ENCODE data around the gene SHB.

SHB gene

GRCh38 chr9:37928552-37929430, 140.2 kb downstream of the SHB start:
- no peak overlapping the region for H3K23ac ChIP-seq (ENCODE audit: low read depth, low read length, poor library complexity)
- no peaks in the 10 kb centered on the region for H3K36me3 ChIP-seq (replicated peaks in 1 of 2; ENCODE audit: control insufficient read depth in 2 of 2, insufficient read depth in 2 of 2, low read length in 2 of 2)
- DNase-seq (ENCODE audit: low spot score), result no peak
- no peak overlapping the region for H4K8ac ChIP-seq (ENCODE audit: low read depth, low read length)
- H2AFZ ChIP-seq (ENCODE audit: low read length), result no peak overlapping the region
- H2BK5ac ChIP-seq (ENCODE audit: low read length), result no peak overlapping the region
- H4K91ac ChIP-seq (ENCODE audit: low read depth, low read length, poor library complexity), result peak overlapping the region; percentile 60
- H3K4me3 ChIP-seq (ENCODE audit: low read length in 2 of 2), result no peak overlapping the region
- peaks cover 4% of the 10 kb centered on the region in 2 donors for H3K4me1 ChIP-seq (ENCODE audit: control insufficient read depth in 2 of 2, insufficient read depth in 1 of 2, low read depth in 1 of 2, low read length in 2 of 2)
- H3K14ac ChIP-seq (ENCODE audit: low read length), result no peak overlapping the region
- H2BK12ac ChIP-seq (ENCODE audit: low read length), result no peak overlapping the region
- no peak overlapping the region for H3K4me2 ChIP-seq (ENCODE audit: insufficient read depth, low read length, poor library complexity, severe bottlenecking)
- no peaks in the 10 kb centered on the region for H3K27me3 ChIP-seq (ENCODE audit: control insufficient read depth in 3 of 3, insufficient read depth in 3 of 3, low read depth in 1 of 3, low read length in 3 of 3)
- no peak overlapping the region for H3K9ac ChIP-seq (ENCODE audit: low read depth, low read length, poor library complexity)
- H3K18ac ChIP-seq (ENCODE audit: low read length), result peak overlapping the region; percentile 11
- no CpG with 5 or more reads among the region's 20 CpGs for WGBS, 2 donors (ENCODE audit: extremely low coverage in 2 of 2, insufficient read length in 2 of 2, insufficient replicate concordance in 1 of 2)
- H3K27ac ChIP-seq (replicated peaks; ENCODE audit: low read length), result no peak overlapping the region
- H3K4ac ChIP-seq (ENCODE audit: low read length), result no peak overlapping the region
- H2BK15ac ChIP-seq (ENCODE audit: low read length), result peak overlapping the region; percentile 18
- no peaks in the 10 kb centered on the region for H3K9me3 ChIP-seq (replicated peaks in 1 of 2; ENCODE audit: control insufficient read depth in 2 of 2, insufficient read depth in 1 of 2, low read depth in 1 of 2, low read length in 2 of 2)
- peak overlapping the region; percentile 22 for H2AK5ac ChIP-seq (ENCODE audit: low read depth, low read length)
- H2BK120ac ChIP-seq (ENCODE audit: low read depth, low read length), result no peak overlapping the region
- H3K79me1 ChIP-seq (ENCODE audit: low read depth, low read length), result no peaks in the 10 kb centered on the region

DNA sequence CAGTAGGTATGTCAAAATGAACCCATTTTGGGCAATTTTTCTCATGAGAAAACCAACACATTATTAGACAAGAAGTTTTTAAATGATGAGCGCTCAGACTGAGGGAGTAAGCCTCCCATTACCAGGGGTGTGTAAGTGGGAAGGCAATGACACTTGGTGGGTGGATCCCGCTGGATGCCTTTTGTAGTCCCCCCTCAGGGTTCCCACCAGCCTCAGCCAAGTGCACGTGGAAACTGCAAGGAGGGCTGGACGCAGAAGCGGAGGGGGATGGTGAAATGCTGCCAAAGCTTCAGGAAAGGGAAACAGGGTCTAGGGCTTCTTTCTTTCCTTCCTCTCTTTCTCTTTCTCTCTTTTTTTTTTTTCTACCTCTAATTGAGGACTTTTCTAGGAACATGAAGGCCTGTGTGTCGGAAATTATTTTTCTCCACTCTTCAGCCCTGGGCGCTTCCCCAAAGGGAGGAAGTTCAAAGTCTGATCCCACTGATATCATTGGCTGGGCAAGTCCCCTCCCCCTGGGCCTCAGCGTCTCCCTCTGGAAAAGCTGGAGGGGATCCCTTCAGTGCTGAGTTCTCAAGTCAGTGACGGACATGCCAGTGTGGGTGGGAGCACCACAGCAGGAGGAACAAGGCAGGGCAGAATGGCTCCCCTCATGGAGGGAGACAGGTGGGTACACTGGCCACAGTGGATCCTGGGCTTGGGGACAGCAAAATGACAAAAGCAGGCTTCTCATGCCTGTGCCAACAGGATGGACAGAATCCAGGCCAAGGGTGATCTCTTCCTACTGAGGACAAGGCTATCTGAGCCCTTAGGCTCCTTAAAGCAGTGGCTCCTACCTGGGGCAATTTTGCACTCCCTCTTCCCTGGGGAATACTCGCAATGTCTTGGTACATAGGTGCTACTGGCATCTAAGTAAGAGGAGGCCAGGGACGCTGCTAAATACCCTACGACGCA, 141.2 kb downstream of the SHB start:
- Histone ChIP-seq H2BK120ac (ENCODE audit: low read depth, low read length) (no peak overlapping the region), H3K23ac (ENCODE audit: low read depth, low read length, poor library complexity) (no peak overlapping the region), H2BK15ac (ENCODE audit: low read length) (peak overlapping the region; percentile 18), H2BK12ac (ENCODE audit: low read length) (no peak overlapping the region), H3K18ac (ENCODE audit: low read length) (peak overlapping the region; percentile 49), H4K8ac (ENCODE audit: low read depth, low read length) (no peak overlapping the region), H3K27me3 (ENCODE audit: control insufficient read depth in 3 of 3, insufficient read depth in 3 of 3, low read depth in 1 of 3, low read length in 3 of 3) (no peaks in the 10 kb centered on the region), H3K4me1 (ENCODE audit: control insufficient read depth in 2 of 2, insufficient read depth in 1 of 2, low read depth in 1 of 2, low read length in 2 of 2) (peaks cover 9 to 11% of the 10 kb centered on the region in 2 donors), H3K9me3 (replicated peaks in 1 of 2; ENCODE audit: control insufficient read depth in 2 of 2, insufficient read depth in 1 of 2, low read depth in 1 of 2, low read length in 2 of 2) (no peaks in the 10 kb centered on the region), H3K14ac (ENCODE audit: low read length) (no peak overlapping the region), H3K4me2 (ENCODE audit: insufficient read depth, low read length, poor library complexity, severe bottlenecking) (no peak overlapping the region), H3K36me3 (replicated peaks in 1 of 2; ENCODE audit: control insufficient read depth in 2 of 2, insufficient read depth in 2 of 2, low read length in 2 of 2) (no peaks in the 10 kb centered on the region), H2BK5ac (ENCODE audit: low read length) (no peak overlapping the region), H2AFZ (ENCODE audit: low read length) (no peak overlapping the region), H3K9ac (ENCODE audit: low read depth, low read length, poor library complexity) (no peak overlapping the region), H2AK5ac (ENCODE audit: low read depth, low read length) (peak overlapping the region; percentile 22), H3K27ac (replicated peaks; ENCODE audit: low read length) (no peak overlapping the region), H3K4me3 (ENCODE audit: low read length in 2 of 2) (no peak overlapping the region), H3K4ac (ENCODE audit: low read length) (no peak overlapping the region), H3K79me1 (ENCODE audit: low read depth, low read length) (no peaks in the 10 kb centered on the region), H4K91ac (ENCODE audit: low read depth, low read length, poor library complexity) (peak overlapping the region; percentile 60)
- no peak for DNase-seq (ENCODE audit: low spot score)
- no CpG with 5 or more reads among the region's 13 CpGs for whole genome bisulfite sequencing, 2 donors (ENCODE audit: extremely low coverage in 2 of 2, insufficient read length in 2 of 2, insufficient replicate concordance in 1 of 2)

GRCh38 chr9:37927132-37927531, 141.9 kb downstream of the SHB start:
- Histone ChIP-seq H3K4me1 (ENCODE audit: control insufficient read depth in 2 of 2, insufficient read depth in 1 of 2, low read depth in 1 of 2, low read length in 2 of 2) (peaks cover 11 to 17% of the 10 kb centered on the region in 2 donors), H3K36me3 (replicated peaks in 1 of 2; ENCODE audit: control insufficient read depth in 2 of 2, insufficient read depth in 2 of 2, low read length in 2 of 2) (no peaks in the 10 kb centered on the region)

GRCh38 chr9:37926737-37927118, 142.3 kb downstream of the SHB start:
- Histone ChIP-seq H3K9ac (ENCODE audit: low read depth, low read length, poor library complexity) (no peak overlapping the region), H3K27ac (replicated peaks; ENCODE audit: low read length) (no peak overlapping the region), H3K36me3 (replicated peaks in 1 of 2; ENCODE audit: control insufficient read depth in 2 of 2, insufficient read depth in 2 of 2, low read length in 2 of 2) (no peaks in the 10 kb centered on the region), H3K23ac (ENCODE audit: low read depth, low read length, poor library complexity) (no peak overlapping the region), H4K8ac (ENCODE audit: low read depth, low read length) (no peak overlapping the region), H4K91ac (ENCODE audit: low read depth, low read length, poor library complexity) (no peak overlapping the region), H2AK5ac (ENCODE audit: low read depth, low read length) (no peak overlapping the region), H3K79me1 (ENCODE audit: low read depth, low read length) (no peaks in the 10 kb centered on the region), H3K9me3 (replicated peaks in 1 of 2; ENCODE audit: control insufficient read depth in 2 of 2, insufficient read depth in 1 of 2, low read depth in 1 of 2, low read length in 2 of 2) (no peaks in the 10 kb centered on the region), H3K4me3 (ENCODE audit: low read length in 2 of 2) (peak overlapping the region in 1 of 2 donors; percentile 8), H2BK120ac (ENCODE audit: low read depth, low read length) (no peak overlapping the region), H2BK5ac (ENCODE audit: low read length) (no peak overlapping the region), H3K14ac (ENCODE audit: low read length) (no peak overlapping the region), H2BK12ac (ENCODE audit: low read length) (no peak overlapping the region), H2AFZ (ENCODE audit: low read length) (no peak overlapping the region), H2BK15ac (ENCODE audit: low read length) (no peak overlapping the region), H3K4me2 (ENCODE audit: insufficient read depth, low read length, poor library complexity, severe bottlenecking) (no peak overlapping the region), H3K18ac (ENCODE audit: low read length) (peak overlapping the region; percentile 31), H3K27me3 (ENCODE audit: control insufficient read depth in 3 of 3, insufficient read depth in 3 of 3, low read depth in 1 of 3, low read length in 3 of 3) (no peaks in the 10 kb centered on the region), H3K4me1 (ENCODE audit: control insufficient read depth in 2 of 2, insufficient read depth in 1 of 2, low read depth in 1 of 2, low read length in 2 of 2) (peaks cover 13 to 18% of the 10 kb centered on the region in 2 donors), H3K4ac (ENCODE audit: low read length) (no peak overlapping the region)
- no CpG with 5 or more reads among the region's 1 CpG for WGBS, 2 donors (ENCODE audit: extremely low coverage in 2 of 2, insufficient read length in 2 of 2, insufficient replicate concordance in 1 of 2)
- no peak for DNase-seq (ENCODE audit: low spot score)

More at GRCh38 chr9:37927132-37927531, 141.9 kb downstream of the SHB start:
- H3K18ac ChIP-seq (ENCODE audit: low read length), result no peak overlapping the region
- no peak overlapping the region for H4K91ac ChIP-seq (ENCODE audit: low read depth, low read length, poor library complexity)
- no peak overlapping the region for H3K23ac ChIP-seq (ENCODE audit: low read depth, low read length, poor library complexity)
- WGBS, 2 donors (ENCODE audit: extremely low coverage in 2 of 2, insufficient read length in 2 of 2, insufficient replicate concordance in 1 of 2), result no CpG with 5 or more reads among the region's 9 CpGs
- H3K9me3 ChIP-seq (replicated peaks in 1 of 2; ENCODE audit: control insufficient read depth in 2 of 2, insufficient read depth in 1 of 2, low read depth in 1 of 2, low read length in 2 of 2), result no peaks in the 10 kb centered on the region
- no peak for DNase-seq (ENCODE audit: low spot score)
- H3K79me1 ChIP-seq (ENCODE audit: low read depth, low read length), result no peaks in the 10 kb centered on the region
- no peak overlapping the region for H2BK120ac ChIP-seq (ENCODE audit: low read depth, low read length)
- H2AFZ ChIP-seq (ENCODE audit: low read length), result no peak overlapping the region
- no peak overlapping the region for H3K9ac ChIP-seq (ENCODE audit: low read depth, low read length, poor library complexity)
- no peak overlapping the region for H2BK15ac ChIP-seq (ENCODE audit: low read length)
- H3K4me2 ChIP-seq (ENCODE audit: insufficient read depth, low read length, poor library complexity, severe bottlenecking), result no peak overlapping the region
- H2BK5ac ChIP-seq (ENCODE audit: low read length), result no peak overlapping the region
- H3K4me3 ChIP-seq (ENCODE audit: low read length in 2 of 2), result peak overlapping the region in 1 of 2 donors; percentile 8
- no peak overlapping the region for H2BK12ac ChIP-seq (ENCODE audit: low read length)
- H3K4ac ChIP-seq (ENCODE audit: low read length), result no peak overlapping the region
- H3K27me3 ChIP-seq (ENCODE audit: control insufficient read depth in 3 of 3, insufficient read depth in 3 of 3, low read depth in 1 of 3, low read length in 3 of 3), result no peaks in the 10 kb centered on the region
- no peak overlapping the region for H3K14ac ChIP-seq (ENCODE audit: low read length)
- H4K8ac ChIP-seq (ENCODE audit: low read depth, low read length), result no peak overlapping the region
- no peak overlapping the region for H3K27ac ChIP-seq (replicated peaks; ENCODE audit: low read length)
- H2AK5ac ChIP-seq (ENCODE audit: low read depth, low read length), result no peak overlapping the region
